ENCODE data around the gene PRKN. TPM values are rescaled to one million over a fixed set of nuclear protein-coding genes. Genes with fewer than 3 reads are reported as not detected.

Gene PRKN
- total and polyA plus RNA-seq, 9 of the 15 experiments (the other 6 are each of a cell fraction or from before 2014, with no cell fraction given) = 0.03 to 0.96 (median 0.15) TPM; not detected in 2

DNA sequence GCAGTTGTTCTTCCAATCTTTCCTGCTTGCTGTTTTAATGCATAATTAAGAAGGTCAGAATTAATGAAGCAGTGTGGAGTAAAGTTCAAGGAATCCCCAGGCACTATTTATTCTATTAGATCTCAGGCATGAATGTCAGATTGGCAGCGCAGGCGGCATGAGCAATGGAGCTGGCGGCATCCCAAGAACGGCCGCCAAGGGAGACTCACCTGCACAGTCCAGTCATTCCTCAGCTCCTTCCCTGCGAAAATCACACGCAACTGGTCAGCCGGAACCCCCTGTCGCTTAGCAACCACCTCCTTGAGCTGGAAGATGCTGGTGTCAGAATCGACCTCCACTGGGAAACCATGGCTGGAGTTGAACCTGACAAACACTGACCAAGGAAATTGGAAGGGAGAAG, 284.5 kb downstream of the PRKN start:
- ATAC-seq (no peak), DNase-seq (ENCODE audit: extremely low read depth in 1 of 4, low spot score in 3 of 4) (no peak), FAIRE-seq (no peak)
- POLR2A ChIA-PET = interaction anchor here (0.6 kb wide), 1 partner anchor 369 kb away, joined by 3 read pairs; no protein-coding TSS in a partner anchor
- H3K4me1 ChIP-seq (replicated peaks in 1 of 2; ENCODE audit: control insufficient read depth in 2 of 2, insufficient read depth in 2 of 2, low read length in 2 of 2) = no peaks in the 10 kb centered on the region
- H3K9ac ChIP-seq (ENCODE audit: insufficient read depth in 1 of 2, low read depth in 2 of 2, low read length in 2 of 2) = no peak overlapping the region
- in situ Hi-C loops (cut with MboI) (no loop called here), intact Hi-C loops (cut with micrococcal nuclease) (no loop called here)
- H3K9me1 ChIP-seq (ENCODE audit: control insufficient read depth, insufficient read depth, low read length) = no peaks in the 10 kb centered on the region
- H3K79me2 ChIP-seq (ENCODE audit: control insufficient read depth, insufficient read depth, low read length) = no peaks in the 10 kb centered on the region
- BruUV-seq (replicated peaks) = no TSS peak
- no peaks in the 10 kb centered on the region for H3K36me3 ChIP-seq (ENCODE audit: control insufficient read depth, insufficient read depth, low read length)
- under 1% methylated on average over 10 of the region's 10 CpGs for WGBS (ENCODE audit: insufficient coverage, low coverage, missing lambda C conversion rate)
- no peaks in the 10 kb centered on the region for H4K20me1 ChIP-seq (replicated peaks; ENCODE audit: control insufficient read depth, insufficient read depth, low read length)
- H3K9me3 ChIP-seq (replicated peaks; ENCODE audit: control insufficient read depth, insufficient read depth, low read depth, low read length) = no peaks in the 10 kb centered on the region
- no peak overlapping the region for H3K27ac ChIP-seq (ENCODE audit: extremely low read depth, low read depth, low read length)
- no peaks in the 10 kb centered on the region for H3K27me3 ChIP-seq (ENCODE audit: control insufficient read depth in 2 of 2, insufficient read depth in 2 of 2, low read length in 2 of 2)
- H3K4me2 ChIP-seq (ENCODE audit: insufficient read depth, low read length) = no peak overlapping the region
- CTCF ChIA-PET (ENCODE audit: low intra/inter-chr PET ratio) = no interaction called here
- no peak overlapping the region for H3K4me3 ChIP-seq
- no peak overlapping the region for H2AFZ ChIP-seq (ENCODE audit: low read depth, low read length)
- TF ChIP-seq SAFB (IDR thresholded peaks at IDR 0.05; ENCODE audit: borderline replicate concordance, low read depth, low read length) (no peak), KLF1 (tag; IDR thresholded peaks at IDR 0.05) (no peak), EZH2 (IDR thresholded peaks at IDR 0.05; ENCODE audit: borderline replicate concordance, low read depth, low read length) (no peak), HMG20B (CRISPR knock-in tag; IDR thresholded peaks at IDR 0.05) (no peak), BCL6 (CRISPR knock-in tag; IDR thresholded peaks at IDR 0.05) (no peak), HDAC2 (IDR thresholded peaks at IDR 0.05) (no peak), ZNF12 (CRISPR knock-in tag; IDR thresholded peaks at IDR 0.05) (no peak)
- TF ChIP-seq, protein P1, sequence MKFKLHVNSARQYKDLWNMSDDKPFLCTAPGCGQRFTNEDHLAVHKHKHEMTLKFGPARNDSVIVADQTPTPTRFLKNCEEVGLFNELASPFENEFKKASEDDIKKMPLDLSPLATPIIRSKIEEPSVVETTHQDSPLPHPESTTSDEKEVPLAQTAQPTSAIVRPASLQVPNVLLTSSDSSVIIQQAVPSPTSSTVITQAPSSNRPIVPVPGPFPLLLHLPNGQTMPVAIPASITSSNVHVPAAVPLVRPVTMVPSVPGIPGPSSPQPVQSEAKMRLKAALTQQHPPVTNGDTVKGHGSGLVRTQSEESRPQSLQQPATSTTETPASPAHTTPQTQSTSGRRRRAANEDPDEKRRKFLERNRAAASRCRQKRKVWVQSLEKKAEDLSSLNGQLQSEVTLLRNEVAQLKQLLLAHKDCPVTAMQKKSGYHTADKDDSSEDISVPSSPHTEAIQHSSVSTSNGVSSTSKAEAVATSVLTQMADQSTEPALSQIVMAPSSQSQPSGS (CRISPR knock-in tag; IDR thresholded peaks at IDR 0.05) = no peak
- TF ChIP-seq, protein P2, sequence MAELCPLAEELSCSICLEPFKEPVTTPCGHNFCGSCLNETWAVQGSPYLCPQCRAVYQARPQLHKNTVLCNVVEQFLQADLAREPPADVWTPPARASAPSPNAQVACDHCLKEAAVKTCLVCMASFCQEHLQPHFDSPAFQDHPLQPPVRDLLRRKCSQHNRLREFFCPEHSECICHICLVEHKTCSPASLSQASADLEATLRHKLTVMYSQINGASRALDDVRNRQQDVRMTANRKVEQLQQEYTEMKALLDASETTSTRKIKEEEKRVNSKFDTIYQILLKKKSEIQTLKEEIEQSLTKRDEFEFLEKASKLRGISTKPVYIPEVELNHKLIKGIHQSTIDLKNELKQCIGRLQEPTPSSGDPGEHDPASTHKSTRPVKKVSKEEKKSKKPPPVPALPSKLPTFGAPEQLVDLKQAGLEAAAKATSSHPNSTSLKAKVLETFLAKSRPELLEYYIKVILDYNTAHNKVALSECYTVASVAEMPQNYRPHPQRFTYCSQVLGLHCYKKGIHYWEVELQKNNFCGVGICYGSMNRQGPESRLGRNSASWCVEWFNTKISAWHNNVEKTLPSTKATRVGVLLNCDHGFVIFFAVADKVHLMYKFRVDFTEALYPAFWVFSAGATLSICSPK (IDR thresholded peaks at IDR 0.05; ENCODE audit: borderline replicate concordance) = no peak
- TF ChIP-seq, protein P3, sequence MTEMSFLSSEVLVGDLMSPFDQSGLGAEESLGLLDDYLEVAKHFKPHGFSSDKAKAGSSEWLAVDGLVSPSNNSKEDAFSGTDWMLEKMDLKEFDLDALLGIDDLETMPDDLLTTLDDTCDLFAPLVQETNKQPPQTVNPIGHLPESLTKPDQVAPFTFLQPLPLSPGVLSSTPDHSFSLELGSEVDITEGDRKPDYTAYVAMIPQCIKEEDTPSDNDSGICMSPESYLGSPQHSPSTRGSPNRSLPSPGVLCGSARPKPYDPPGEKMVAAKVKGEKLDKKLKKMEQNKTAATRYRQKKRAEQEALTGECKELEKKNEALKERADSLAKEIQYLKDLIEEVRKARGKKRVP (CRISPR knock-in tag; IDR thresholded peaks at IDR 0.05) = no peak
- TF ChIP-seq, protein P4, sequence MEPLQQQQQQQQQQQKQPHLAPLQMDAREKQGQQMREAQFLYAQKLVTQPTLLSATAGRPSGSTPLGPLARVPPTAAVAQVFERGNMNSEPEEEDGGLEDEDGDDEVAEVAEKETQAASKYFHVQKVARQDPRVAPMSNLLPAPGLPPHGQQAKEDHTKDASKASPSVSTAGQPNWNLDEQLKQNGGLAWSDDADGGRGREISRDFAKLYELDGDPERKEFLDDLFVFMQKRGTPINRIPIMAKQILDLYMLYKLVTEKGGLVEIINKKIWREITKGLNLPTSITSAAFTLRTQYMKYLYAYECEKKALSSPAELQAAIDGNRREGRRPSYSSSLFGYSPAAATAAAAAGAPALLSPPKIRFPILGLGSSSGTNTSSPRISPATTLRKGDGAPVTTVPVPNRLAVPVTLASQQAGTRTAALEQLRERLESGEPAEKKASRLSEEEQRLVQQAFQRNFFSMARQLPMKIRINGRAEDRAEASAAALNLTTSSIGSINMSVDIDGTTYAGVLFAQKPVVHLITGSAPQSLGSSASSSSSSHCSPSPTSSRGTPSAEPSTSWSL (CRISPR knock-in tag; IDR thresholded peaks at IDR 0.05; ENCODE audit: borderline replicate concordance) = no peak
- TF ChIP-seq, protein P5, sequence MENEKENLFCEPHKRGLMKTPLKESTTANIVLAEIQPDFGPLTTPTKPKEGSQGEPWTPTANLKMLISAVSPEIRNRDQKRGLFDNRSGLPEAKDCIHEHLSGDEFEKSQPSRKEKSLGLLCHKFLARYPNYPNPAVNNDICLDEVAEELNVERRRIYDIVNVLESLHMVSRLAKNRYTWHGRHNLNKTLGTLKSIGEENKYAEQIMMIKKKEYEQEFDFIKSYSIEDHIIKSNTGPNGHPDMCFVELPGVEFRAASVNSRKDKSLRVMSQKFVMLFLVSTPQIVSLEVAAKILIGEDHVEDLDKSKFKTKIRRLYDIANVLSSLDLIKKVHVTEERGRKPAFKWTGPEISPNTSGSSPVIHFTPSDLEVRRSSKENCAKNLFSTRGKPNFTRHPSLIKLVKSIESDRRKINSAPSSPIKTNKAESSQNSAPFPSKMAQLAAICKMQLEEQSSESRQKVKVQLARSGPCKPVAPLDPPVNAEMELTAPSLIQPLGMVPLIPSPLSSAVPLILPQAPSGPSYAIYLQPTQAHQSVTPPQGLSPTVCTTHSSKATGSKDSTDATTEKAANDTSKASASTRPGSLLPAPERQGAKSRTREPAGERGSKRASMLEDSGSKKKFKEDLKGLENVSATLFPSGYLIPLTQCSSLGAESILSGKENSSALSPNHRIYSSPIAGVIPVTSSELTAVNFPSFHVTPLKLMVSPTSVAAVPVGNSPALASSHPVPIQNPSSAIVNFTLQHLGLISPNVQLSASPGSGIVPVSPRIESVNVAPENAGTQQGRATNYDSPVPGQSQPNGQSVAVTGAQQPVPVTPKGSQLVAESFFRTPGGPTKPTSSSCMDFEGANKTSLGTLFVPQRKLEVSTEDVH (IDR thresholded peaks at IDR 0.05; ENCODE audit: low read depth, partially characterized antibody) = no peak
- TF ChIP-seq, protein P6, sequence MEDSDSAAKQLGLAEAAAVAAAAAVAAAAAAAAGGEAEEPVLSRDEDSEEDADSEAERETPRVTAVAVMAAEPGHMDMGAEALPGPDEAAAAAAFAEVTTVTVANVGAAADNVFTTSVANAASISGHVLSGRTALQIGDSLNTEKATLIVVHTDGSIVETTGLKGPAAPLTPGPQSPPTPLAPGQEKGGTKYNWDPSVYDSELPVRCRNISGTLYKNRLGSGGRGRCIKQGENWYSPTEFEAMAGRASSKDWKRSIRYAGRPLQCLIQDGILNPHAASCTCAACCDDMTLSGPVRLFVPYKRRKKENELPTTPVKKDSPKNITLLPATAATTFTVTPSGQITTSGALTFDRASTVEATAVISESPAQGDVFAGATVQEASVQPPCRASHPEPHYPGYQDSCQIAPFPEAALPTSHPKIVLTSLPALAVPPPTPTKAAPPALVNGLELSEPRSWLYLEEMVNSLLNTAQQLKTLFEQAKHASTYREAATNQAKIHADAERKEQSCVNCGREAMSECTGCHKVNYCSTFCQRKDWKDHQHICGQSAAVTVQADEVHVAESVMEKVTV (CRISPR knock-in tag; IDR thresholded peaks at IDR 0.05) = no peak
